Activated B cell treated with CpG ODN at 0.5 μM for 24 hours (primary cell): Measurements from ENCODE around the gene GSTA4. TPM values are rescaled to one million over a fixed set of nuclear protein-coding genes. Genes with fewer than 3 reads are reported as not detected.

Source experiments
- ATAC-seq: fragments of 200-7000 bp; cut with Tn5 transposase; one replicate; pipeline ENCODE4 v1.10.0; 2021; ENCODE audit warnings: low read depth, mild to moderate bottlenecking, moderate library complexity
- CTCF ChIA-PET: fragments of 350-600 bp; sonication (Branson Sonifier 250); formaldehyde crosslinking; loops from one replicate; lab custom pipeline; 2021; ENCODE audit warnings: antibody characterized with exemption; lab: Charles Lee
- POLR2A ChIA-PET: fragments of 350-600 bp; sonication (Branson Sonifier 250); formaldehyde crosslinking; loops from one replicate; lab custom pipeline; 2021; ENCODE audit warnings: antibody characterized with exemption; lab: Charles Lee
- DNase-seq: peaks from one replicate; pipeline ENCODE4 v3.0.0; 2022
- H3K27ac Mint-ChIP-seq: one replicate; pipeline ENCODE4 v1.8.0; 2020; ENCODE audit warnings: mixed read lengths
- H3K27me3 Mint-ChIP-seq: one replicate; pipeline ENCODE4 v1.8.0; 2021; ENCODE audit warnings: mixed read lengths
- H3K36me3 Mint-ChIP-seq: one replicate; pipeline ENCODE4 v1.8.0; 2021; ENCODE audit warnings: low read depth, mixed read lengths
- H3K4me1 Mint-ChIP-seq: one replicate; pipeline ENCODE4 v1.8.0; 2021; ENCODE audit warnings: mixed read lengths
- H3K4me3 Mint-ChIP-seq: one replicate; pipeline ENCODE4 v1.8.0; 2020; ENCODE audit warnings: mild to moderate bottlenecking, mixed read lengths
- H3K9me3 Mint-ChIP-seq: one replicate; pipeline ENCODE4 v1.8.0; 2020; ENCODE audit warnings: mixed read lengths
- intact Hi-C: fragments of 100-400 bp; cut with micrococcal nuclease; formaldehyde crosslinking; loops from one replicate; pipeline ENCODE4 v1.15.1; 2024
- total RNA-seq: library from RNA; stranded (reverse); gene quantifications from 2 replicates; pipeline ENCODE4 v1.2.3, GENCODE V29; 2022
- TF ChIP-seq, protein P1 (sequence below): fragments of 200-600 bp; IDR thresholded peaks from one replicate; pipeline ENCODE4 v1.8.0; 2022; ENCODE audit warnings: antibody characterized with exemption, mild to moderate bottlenecking

GSTA4 gene
- total RNA-seq, 1 donor from 2014 or later, result 3.3 TPM

DNA sequence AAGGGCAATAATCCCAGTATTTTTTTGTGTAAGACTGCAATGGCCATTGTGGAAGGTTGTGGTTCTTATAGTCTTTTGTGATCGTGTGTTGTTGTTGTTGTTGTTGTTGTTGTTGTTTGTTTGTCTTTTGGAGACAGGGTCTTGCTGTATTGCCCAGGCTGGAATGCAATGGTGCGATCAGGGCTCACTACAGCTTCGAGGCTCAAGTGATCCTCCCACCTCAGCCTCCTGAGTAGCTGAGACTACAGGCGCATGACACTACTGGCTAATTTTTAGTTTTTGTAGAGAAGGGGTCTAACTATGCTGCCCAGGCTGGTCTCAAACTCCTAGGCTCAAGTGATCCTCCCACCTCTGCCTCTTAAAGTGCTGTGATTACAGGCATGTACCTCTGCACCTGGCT is 3.5 kb upstream of the GSTA4 start:
- Mint-ChIP-seq H3K36me3 (peaks cover 22% of the 10 kb centered on the region), H3K4me3 (no peak overlapping the region), H3K4me1 (peaks cover 27% of the 10 kb centered on the region), H3K9me3 (no peaks in the 10 kb centered on the region), H3K27ac (no peak overlapping the region), H3K27me3 (peaks cover 5% of the 10 kb centered on the region)
- no peak for DNase-seq
- CTCF ChIA-PET, result no interaction called here
- intact Hi-C loops, result loop anchor here (5.0 to 10.0 kb wide), 4 partner anchors 256 to 711 kb away; partner anchors contain the start of gene PAQR8
- POLR2A ChIA-PET, result no interaction called here
- no peak for ATAC-seq
- TF ChIP-seq, protein P1, sequence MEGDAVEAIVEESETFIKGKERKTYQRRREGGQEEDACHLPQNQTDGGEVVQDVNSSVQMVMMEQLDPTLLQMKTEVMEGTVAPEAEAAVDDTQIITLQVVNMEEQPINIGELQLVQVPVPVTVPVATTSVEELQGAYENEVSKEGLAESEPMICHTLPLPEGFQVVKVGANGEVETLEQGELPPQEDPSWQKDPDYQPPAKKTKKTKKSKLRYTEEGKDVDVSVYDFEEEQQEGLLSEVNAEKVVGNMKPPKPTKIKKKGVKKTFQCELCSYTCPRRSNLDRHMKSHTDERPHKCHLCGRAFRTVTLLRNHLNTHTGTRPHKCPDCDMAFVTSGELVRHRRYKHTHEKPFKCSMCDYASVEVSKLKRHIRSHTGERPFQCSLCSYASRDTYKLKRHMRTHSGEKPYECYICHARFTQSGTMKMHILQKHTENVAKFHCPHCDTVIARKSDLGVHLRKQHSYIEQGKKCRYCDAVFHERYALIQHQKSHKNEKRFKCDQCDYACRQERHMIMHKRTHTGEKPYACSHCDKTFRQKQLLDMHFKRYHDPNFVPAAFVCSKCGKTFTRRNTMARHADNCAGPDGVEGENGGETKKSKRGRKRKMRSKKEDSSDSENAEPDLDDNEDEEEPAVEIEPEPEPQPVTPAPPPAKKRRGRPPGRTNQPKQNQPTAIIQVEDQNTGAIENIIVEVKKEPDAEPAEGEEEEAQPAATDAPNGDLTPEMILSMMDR, result no peak

DNA sequence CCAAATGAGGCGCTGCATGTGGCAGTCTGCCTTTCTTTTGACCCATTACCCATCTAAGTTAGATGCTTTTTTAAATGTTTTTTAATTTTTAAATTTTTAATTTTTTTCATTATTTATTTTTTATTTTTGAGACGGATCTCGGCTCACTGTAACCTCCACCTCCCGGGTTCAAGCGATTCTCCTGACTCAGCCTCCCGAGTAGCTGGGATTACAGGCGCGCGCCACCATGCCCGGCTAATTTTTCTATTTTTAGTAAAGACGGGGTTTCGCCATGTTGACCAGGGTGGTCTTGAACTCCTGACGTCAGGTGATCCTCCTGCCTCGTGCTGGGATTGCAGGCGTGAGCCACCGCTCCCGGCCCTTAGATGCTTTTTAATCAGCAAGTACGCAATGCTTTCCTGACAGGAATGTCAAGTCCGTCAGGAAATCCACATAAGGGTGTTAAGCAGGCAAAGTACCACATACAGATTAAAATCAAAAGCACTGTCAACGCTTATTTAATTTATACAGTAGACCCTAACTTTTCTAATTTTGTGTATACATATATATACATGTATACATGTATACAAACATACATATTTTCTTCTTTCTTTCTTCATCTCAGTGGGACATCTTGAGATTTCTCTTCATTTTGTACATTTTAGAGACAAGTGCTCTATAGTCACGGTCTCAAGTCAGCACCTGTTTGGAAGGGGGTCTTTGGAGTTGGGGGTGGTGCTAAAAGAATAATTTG is 995 bp upstream of the GSTA4 start:
- TF ChIP-seq, protein P1, result no peak
- Mint-ChIP-seq H3K4me1 (peaks cover 27% of the 10 kb centered on the region), H3K27ac (peak overlapping the region; percentile 99), H3K27me3 (peaks cover 5% of the 10 kb centered on the region), H3K9me3 (no peaks in the 10 kb centered on the region), H3K4me3 (peak overlapping the region; percentile 94), H3K36me3 (peaks cover 13% of the 10 kb centered on the region)
- intact Hi-C loops, result loop anchor here (1.0 to 10.0 kb wide), 15 partner anchors 12 to 798 kb away; partner anchors contain the start of genes EFHC1, GCLC, PAQR8 and TMEM14A
- DNase-seq, result peak; percentile 27
- ChIA-PET CTCF (interaction anchor here (0.7 to 1.4 kb wide), 9 partner anchors 11 to 724 kb away, joined by 3 to 5 read pairs (median 3); partner anchors contain the start of genes FBXO9 and GCLC), POLR2A (interaction anchor here (1.0 to 2.2 kb wide), 7 partner anchors 12 to 798 kb away, joined by 3 to 14 read pairs (median 5); partner anchors contain the start of genes FBXO9 and LRRC1)
- no peak for ATAC-seq

DNA sequence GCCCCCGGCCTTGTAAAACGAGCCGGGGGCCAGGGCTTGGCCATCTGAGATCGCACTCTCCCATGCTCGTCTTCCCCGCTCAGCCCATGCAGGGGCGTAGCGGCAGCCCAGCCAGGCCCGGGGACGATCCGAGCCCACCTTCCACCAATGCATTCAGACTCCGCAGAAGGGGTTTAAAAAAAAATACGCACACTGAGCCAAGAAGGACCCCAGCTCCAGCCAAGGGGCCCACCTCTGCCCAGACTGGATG is 320 bp downstream of the GSTA4 start:
- POLR2A ChIA-PET, result interaction anchor here (0.8 to 2.2 kb wide), 7 partner anchors 8 to 800 kb away, joined by 3 to 14 read pairs (median 4); partner anchors contain the start of genes FBXO9, LRRC1 and MCM3
- peak; percentile 19 for ATAC-seq
- Mint-ChIP-seq H3K36me3 (peaks cover 13% of the 10 kb centered on the region), H3K27me3 (peaks cover 5% of the 10 kb centered on the region), H3K4me1 (peaks cover 30% of the 10 kb centered on the region), H3K9me3 (no peaks in the 10 kb centered on the region), H3K27ac (peak overlapping the region; percentile 99), H3K4me3 (peak overlapping the region; percentile 94)
- CTCF ChIA-PET, result interaction anchor here (1.0 to 1.4 kb wide), 6 partner anchors 10 to 725 kb away, joined by 3 to 5 read pairs (median 3); partner anchors contain the start of gene MCM3
- TF ChIP-seq, protein P1, result no peak
- intact Hi-C loops, result loop anchor here (1.0 to 10.0 kb wide), 14 partner anchors 10 to 800 kb away; partner anchors contain the start of genes EFHC1, GCLC, PAQR8 and TMEM14A
- DNase-seq, result peak; percentile 47

DNA sequence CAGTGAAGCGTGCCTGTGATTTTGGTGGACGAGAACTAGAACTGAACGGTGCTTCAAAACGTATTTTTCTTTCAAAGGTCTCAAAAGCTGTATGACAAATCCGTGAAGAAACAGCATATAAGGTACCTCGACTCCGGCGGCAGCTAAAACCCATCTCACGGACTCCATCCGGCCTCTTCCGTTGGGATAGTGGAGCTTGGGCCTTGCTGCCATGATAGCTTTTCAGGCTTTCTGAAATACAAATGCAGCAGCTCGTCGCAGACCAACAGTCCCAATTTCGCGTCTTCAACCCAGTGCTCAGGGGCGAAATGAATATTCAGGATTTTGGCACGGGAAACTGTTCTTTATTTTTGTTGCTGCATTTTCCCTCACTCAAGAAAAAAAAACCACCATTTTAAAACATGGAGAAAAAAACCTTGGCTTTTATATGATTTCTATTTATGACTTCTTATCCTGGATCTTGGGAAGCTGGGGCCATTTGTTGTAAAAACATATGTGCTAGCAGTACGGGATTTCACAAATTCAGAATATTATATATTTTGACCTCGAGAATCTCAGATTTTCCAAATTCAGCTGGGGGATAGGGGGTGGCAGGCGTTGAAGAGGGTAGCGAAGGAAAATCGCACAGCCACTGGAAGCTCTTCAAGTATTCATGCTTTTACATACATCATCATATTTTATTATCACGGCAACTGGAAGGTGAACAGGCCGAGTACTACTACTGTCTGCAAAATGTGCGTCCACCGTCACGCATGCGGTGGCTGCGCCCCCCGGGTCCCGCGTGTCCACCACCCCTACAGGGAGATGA is 849 bp downstream of the GSTA4 start:
- TF ChIP-seq, protein P1, result no peak
- peaks cover 30% of the 10 kb centered on the region for H3K4me1 Mint-ChIP-seq
- intact Hi-C loops, result loop anchor here (2.0 to 10.0 kb wide), 4 partner anchors 261 to 657 kb away; partner anchors contain the start of gene TMEM14A
- peaks cover 13% of the 10 kb centered on the region for H3K36me3 Mint-ChIP-seq
- peaks cover 5% of the 10 kb centered on the region for H3K27me3 Mint-ChIP-seq
- peak overlapping the region; percentile 99 for H3K27ac Mint-ChIP-seq
- no peaks in the 10 kb centered on the region for H3K9me3 Mint-ChIP-seq
- ATAC-seq (no peak), DNase-seq (no peak)
- ChIA-PET CTCF (interaction anchor here (0.6 to 1.3 kb wide), 4 partner anchors 19 to 709 kb away, joined by 3 read pairs; partner anchors contain the start of gene MCM3), POLR2A (interaction anchor here (1.7 to 2.2 kb wide), 2 partner anchors 10 to 72 kb away, joined by 12 to 14 read pairs; partner anchors contain the start of gene FBXO9)
- peak overlapping the region; percentile 94 for H3K4me3 Mint-ChIP-seq
